ENCODE data around the gene ALK.

DNA sequence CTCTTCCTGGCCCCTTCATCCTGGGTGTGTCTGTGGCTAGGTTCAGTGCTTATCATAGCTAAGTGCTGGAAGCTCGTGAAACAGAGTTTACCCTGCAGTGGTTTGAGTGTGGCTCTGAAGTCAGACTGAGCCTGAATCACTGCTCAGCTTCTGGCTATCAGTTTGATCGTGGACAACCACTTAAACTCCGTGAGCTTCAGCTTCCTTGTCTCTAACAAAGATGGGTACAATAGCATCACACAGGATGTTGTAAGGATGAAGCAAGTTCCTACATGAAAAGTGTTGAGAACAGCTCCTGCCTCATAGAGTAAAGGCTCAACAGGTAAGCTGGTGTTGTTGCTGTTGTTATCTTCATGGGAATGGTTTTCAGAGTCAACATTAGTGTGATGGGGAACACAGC lies 595.8 kb downstream of the ALK start:
- TF ChIP-seq, protein P1, sequence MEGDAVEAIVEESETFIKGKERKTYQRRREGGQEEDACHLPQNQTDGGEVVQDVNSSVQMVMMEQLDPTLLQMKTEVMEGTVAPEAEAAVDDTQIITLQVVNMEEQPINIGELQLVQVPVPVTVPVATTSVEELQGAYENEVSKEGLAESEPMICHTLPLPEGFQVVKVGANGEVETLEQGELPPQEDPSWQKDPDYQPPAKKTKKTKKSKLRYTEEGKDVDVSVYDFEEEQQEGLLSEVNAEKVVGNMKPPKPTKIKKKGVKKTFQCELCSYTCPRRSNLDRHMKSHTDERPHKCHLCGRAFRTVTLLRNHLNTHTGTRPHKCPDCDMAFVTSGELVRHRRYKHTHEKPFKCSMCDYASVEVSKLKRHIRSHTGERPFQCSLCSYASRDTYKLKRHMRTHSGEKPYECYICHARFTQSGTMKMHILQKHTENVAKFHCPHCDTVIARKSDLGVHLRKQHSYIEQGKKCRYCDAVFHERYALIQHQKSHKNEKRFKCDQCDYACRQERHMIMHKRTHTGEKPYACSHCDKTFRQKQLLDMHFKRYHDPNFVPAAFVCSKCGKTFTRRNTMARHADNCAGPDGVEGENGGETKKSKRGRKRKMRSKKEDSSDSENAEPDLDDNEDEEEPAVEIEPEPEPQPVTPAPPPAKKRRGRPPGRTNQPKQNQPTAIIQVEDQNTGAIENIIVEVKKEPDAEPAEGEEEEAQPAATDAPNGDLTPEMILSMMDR (conservative IDR thresholded peaks at IDR 0.05; ENCODE audit: low read depth, low read length): no peak
- TF ChIP-seq EZH2 (IDR thresholded peaks at IDR 0.05; ENCODE audit: borderline replicate concordance, low read depth, low read length, poor library complexity, severe bottlenecking): no peak

All from A673 (cell line).